Fibroblast of skin of scalp (primary cell): ENCODE data around the gene MBP.
A peak's percentile ranks its signal among the peaks of the same experiment; 100 is the strongest.

Source experiments
- DNase-seq: peaks from one replicate; pipeline ENCODE4 v3.0.0-alpha.2; 2013

Gene MBP

DNA sequence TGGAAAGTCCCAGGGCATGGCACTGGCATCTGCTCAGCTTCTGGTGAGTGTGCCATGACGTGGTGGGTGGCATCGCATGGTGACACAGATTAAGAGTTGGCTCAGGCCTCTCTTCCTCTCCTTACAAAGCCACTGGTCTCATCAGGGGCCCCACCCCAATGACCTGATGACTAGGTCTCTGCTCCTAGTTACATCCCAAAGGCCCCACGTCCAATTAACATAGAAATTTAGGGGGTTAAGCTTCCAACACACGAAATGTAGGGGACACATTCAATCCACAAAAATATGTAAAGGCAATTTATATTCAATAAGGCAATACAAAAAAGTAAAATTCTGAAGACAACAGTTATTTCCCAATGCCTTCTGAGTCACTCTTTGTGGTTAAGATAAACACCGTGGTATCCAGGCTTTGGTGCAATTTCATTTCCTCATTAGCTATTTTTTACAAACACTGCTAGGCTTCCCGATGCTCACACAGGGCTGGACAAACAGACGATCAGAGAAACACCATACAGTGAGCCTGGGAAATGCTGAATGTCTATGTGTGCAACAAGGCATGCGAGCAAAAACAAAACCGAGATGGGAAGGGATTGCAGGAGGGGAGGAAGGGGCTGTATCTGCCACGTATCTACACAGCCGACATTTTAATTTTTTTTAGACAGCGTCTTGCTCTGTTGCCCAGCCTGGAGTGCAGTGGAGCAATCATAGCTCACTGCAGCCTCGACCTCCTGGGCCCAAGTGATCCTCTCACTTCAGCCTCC, 67.2 kb downstream of the MBP start:
- DNase-seq = peak; percentile 84

DNA sequence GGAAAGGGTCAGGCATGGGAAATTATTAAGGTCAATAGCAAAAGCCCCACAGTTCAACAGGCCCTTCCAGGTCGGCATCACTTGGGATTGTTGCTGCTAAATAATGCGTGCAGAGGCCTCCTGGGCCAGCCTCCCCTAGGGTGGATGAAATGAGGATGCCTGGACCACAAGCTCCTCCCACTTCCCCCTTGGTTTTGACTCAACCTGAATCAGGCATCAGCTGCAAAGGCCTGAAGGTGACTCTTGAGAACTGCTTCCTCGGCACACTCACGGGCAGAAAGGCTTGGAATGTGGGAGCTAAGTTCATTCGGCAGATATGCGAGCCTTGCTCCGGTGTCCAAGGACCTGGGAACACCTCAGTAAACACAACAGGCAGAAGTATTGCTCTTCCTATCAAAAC, 69.3 kb downstream of the MBP start:
- no peak for DNase-seq

- DNase-seq = peak; percentile 69
Measured at GRCh38 chr18:77062518-77063003, 70.0 kb downstream of the MBP start.

- DNase-seq = peak; percentile 79
Measured at GRCh38 chr18:77061946-77062517, 70.6 kb downstream of the MBP start.

DNA sequence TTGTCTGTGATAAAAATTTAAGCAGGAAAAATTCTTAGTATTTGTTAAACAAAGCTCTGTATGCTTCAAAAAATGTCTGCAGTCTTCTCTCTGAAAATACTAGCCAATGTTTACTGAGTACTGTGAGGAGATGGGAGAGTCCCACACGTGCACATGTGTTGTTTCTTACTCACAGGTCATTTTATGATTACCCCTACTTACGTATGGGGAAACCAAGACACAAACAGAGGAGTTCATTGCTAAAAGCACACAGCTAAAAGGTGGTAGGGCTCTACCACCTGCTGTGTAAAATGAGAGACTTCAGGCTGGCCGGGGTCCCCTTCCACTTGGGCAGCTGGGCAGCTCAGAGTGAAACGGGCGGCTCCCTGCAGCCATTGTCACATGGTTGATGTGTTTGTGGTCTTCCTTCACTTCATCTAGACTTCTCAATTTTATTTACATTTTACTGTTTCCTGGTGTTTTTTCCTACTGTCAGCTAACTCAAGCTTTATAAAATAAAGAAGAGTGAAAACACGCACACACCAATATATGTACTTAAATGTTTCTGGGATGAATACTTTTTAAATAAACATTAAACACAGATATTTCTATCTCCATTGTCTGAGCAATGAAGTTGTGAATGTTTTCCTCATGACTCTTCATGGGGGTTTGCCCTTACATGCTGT, 71.2 kb downstream of the MBP start:
- no peak for DNase-seq

DNA sequence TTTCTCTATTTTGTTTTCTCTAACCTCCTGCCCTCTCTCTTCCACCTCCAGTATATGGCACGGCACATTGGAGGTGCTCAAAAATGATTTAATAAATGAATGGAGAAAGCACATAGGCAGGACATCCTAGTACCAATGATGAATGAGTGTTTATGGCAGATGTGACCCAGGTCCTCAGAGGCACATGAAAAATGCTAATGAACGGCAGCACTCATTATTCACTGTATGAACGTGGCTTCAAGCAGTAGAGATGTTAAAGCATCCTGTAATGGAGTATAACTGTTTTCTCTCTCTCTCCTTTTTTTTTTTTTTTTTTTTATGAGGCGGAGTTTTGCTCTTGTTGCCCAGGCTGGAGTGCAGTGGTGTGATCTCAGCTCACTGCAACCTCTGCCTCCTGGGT, 72.4 kb downstream of the MBP start:
- DNase-seq = no peak

DNA sequence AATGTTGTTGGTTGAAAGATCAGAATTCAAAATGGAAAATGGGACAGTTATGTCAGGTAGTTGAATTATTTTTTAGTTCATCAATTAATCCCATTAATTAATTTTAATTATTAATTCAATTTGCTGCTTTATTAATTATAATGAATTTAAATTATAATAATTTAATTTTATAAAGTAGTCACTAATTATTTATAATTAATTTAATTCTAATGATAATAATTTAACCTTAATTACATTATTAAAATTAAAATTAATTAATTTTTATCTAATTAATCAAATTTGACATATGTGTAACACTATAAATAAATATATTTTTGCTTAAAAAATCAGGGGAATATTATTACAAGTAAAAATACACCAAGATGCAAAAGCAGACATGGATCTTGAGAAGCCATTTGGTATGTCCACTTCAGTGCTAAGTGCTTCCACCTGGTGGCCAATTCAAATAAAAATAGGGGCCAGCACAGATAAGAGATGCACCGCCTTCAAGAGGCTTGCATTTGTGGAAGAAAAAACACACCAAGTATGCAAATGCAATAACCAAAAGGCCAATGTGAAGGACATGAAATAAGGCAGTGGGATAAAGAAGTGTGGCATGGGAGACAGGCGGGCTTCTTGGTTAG, 73.2 kb downstream of the MBP start:
- peak; percentile 69 for DNase-seq

- no peak for DNase-seq
Measured at GRCh38 chr18:77058290-77058835, 74.2 kb downstream of the MBP start.

DNA sequence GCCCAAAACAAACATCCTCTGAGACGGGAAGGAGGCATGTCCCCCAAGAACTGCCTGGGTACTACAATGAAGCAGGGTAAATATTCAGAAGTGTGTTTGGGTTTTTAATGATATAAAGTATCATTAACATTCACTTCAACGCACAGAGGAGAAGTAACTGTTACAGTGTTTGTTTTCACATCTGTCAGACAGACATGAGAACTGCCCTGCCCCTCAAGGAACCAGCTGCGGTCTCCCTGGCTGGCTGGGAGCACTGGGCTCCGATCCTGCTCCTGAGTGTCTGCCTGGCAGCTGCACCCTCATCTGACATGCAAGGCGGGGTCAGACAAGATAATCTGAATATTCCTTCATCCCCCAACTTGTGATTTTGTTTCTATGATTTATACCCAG, 75.6 kb downstream of the MBP start:
- no peak for DNase-seq

GRCh38 chr18:77056344-77057005, 76.1 kb downstream of the MBP start:
- DNase-seq = no peak

- no peak for DNase-seq
Measured at GRCh38 chr18:77055429-77056300, 76.9 kb downstream of the MBP start.

DNA sequence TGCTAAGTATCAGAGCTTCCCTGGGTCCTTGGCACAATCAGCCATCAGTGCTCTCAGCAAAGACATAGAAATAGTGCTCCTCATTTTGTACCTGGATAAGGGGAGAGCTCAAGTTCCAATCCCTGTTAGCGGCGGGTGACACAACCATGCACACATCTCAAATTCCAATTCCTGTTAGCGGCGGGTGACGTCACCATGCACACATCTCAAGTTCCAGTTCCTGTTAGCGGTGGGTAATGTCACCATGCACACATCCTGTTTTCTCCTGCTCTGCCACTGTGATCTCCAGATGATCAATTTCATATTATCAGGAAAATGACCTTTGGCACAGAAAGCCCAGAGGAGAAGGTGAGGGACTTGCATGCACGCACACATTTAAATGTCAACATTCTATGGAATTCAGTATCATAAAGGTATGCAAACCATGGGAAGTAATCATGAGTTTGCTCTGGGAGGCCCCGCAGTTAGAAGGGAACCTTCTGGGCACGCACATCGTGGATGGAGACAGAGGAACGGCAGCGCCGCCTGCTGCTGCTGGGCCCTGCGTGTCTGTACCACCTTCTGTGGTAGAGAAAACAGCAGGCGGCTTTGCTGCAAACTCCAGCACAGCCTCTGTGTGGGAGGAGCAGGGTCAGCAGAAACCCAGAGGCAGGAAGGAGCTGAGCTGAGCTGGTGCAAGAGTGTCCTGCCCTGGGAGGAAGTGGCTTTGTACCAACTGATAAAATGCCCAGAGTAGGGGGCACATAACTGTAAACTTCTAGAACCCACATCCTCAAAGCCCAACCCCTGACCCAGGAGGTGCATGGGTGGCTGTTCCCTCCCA, 77.8 kb downstream of the MBP start:
- peak; percentile 91 for DNase-seq

- no peak for DNase-seq
Measured at GRCh38 chr18:77054288-77054605, 78.3 kb downstream of the MBP start.

DNA sequence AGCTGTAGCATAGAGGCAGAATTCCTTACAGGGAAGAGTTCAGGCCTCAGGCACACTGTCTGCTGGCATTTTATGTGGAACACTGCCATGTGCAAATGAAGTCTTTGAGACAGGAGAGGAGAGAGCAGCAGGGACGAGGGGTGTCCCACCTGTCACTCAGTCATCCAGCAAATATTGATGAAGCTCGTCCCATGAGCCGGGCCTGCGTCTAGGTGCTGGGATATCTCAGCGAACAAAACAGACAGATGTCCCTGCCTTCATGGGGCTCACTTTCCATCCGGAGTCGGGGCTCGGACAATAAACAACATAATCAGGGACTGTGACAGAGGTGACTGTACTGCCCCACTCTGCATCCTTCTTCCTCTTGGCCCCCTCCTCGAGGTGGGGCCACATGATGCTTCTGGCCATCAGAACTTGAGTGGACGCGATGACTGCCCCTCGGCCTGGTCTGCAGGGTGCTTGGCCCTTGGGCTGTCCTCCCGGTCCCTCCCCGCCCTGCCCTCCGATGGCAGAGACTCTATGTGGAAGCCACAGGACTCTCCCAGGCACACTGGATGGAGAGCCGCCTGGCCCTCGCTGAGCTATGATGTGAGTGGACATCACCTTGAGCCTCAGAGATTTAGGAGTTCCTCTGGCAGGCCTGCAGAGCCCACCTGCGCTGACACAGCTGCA, 78.8 kb downstream of the MBP start:
- no peak for DNase-seq

GRCh38 chr18:77052983-77053309, 79.6 kb downstream of the MBP start:
- DNase-seq = no peak

- DNase-seq = no peak
Measured at GRCh38 chr18:77052297-77052982, 80.1 kb downstream of the MBP start.

DNA sequence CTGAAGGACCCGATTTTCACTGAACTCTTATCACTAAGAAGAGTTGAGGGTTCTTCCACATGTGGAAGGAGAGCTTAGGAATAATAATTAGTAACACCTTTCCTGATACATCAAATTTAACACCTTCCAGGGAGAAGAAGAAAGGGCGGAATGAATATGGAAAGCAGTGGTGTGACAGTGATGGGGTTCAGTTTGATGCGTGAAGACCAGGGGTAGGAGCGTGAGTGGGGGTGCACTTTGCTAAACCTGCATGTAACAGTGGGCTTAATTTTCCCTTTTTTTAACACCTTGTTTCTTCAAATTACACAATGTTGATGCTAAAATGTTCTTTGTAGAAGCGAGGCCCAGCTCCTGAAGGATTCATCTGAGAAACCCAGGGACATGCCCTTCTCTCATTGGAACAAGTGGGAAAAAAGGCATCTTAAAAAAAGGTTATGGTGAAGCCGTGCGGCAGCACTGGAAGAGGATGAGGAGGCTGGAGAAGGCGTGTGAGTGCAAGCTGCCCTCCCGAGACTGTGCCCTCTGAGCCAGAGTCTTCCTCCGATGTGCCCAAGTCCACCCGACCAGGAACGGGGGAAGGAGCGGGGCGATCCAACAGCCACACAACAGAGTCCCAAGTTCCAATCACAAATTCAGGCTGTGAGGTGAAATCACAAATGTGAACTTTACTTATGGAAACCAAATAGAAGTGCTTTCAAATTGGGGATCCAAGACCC, 80.8 kb downstream of the MBP start:
- DNase-seq = no peak

- no peak for DNase-seq
Measured at GRCh38 chr18:77049938-77050337, 82.6 kb downstream of the MBP start.

GRCh38 chr18:77047803-77048419, 84.7 kb downstream of the MBP start:
- no peak for DNase-seq
